GM13976 (cell line): ENCODE measurements around the gene AADAC.

Experiments used
- DNase-seq: peaks from one replicate; pipeline ENCODE4 v3.0.0; 2012; ENCODE audit warnings: low spot score
- CTCF ChIP-seq: IDR thresholded peaks from 2 replicates; pipeline ENCODE4 v1.5.1; 2012; ENCODE audit warnings: borderline replicate concordance, mild to moderate bottlenecking; ENCODE audit not compliant: insufficient read depth; ENCODE audit errors: extremely low read depth, missing control alignments, control extremely low read depth
- in situ Hi-C: fragments of 300-500 bp; cut with MboI; formaldehyde crosslinking; loops from one replicate; pipeline ENCODE4 v1.12.0; 2022; ENCODE audit warnings: low sequenced_read_pairs, mixed read lengths, inconsistent platforms; ENCODE audit not compliant: unreplicated experiment

Gene AADAC

GRCh38 chr3:151827816-151828215 is 13.9 kb downstream of the AADAC start:
- no peak for DNase-seq
- in situ Hi-C loops: no loop called here
- no peak for TF ChIP-seq CTCF

GRCh38 chr3:151835751-151836525 is 22.0 kb downstream of the AADAC start:
- in situ Hi-C loops: loop anchor here (10.0 kb wide), 2 partner anchors 391 to 671 kb away; no protein-coding TSS in a partner anchor

GRCh38 chr3:151837057-151837456 is 23.1 kb downstream of the AADAC start:
- no peak for DNase-seq

More at GRCh38 chr3:151835751-151836525, 22.0 kb downstream of the AADAC start:
- DNase-seq: no peak
- TF ChIP-seq CTCF: no peak

GRCh38 chr3:151838574-151839312 is 24.8 kb downstream of the AADAC start:
- in situ Hi-C loops: loop anchor here (10.0 kb wide), 2 partner anchors 394 to 674 kb away; no protein-coding TSS in a partner anchor
- peak; percentile 42 for DNase-seq
- peak; percentile 71 for TF ChIP-seq CTCF

More at GRCh38 chr3:151837057-151837456, 23.1 kb downstream of the AADAC start:
- in situ Hi-C loops: loop anchor here (10.0 kb wide), 2 partner anchors 392 to 672 kb away; no protein-coding TSS in a partner anchor
- no peak for TF ChIP-seq CTCF

- DNase-seq: no peak
- TF ChIP-seq CTCF: no peak
- in situ Hi-C loops: loop anchor here (10.0 kb wide), 2 partner anchors 394 to 674 kb away; no protein-coding TSS in a partner anchor
Measured at GRCh38 chr3:151839313-151839631, 25.4 kb downstream of the AADAC start.

- in situ Hi-C loops: loop anchor here (10.0 kb wide), 1 partner anchor 73 kb away; no protein-coding TSS in a partner anchor
- no peak for DNase-seq
Measured at GRCh38 chr3:151841801-151842200, 27.9 kb downstream of the AADAC start.

More at GRCh38 chr3:151841801-151842200, 27.9 kb downstream of the AADAC start:
- no peak for TF ChIP-seq CTCF
